HG03442 (cell line): ENCODE results near the gene GTSF1L.
A peak's percentile ranks its signal among the peaks of the same experiment; 100 is the strongest.
"Not testable (repeated sequence)": the region's sequence is repeated elsewhere in the genome, so short reads cannot be mapped to it uniquely, and the experiment has no call there.

Experiments used
- ATAC-seq: cut with Tn5 transposase; IDR thresholded peaks from one replicate; pipeline ENCODE4 v1.9.1; 2021; ENCODE audit warnings: mild to moderate bottlenecking, moderate library complexity; ENCODE audit not compliant: unreplicated experiment

Gene GTSF1L

DNA sequence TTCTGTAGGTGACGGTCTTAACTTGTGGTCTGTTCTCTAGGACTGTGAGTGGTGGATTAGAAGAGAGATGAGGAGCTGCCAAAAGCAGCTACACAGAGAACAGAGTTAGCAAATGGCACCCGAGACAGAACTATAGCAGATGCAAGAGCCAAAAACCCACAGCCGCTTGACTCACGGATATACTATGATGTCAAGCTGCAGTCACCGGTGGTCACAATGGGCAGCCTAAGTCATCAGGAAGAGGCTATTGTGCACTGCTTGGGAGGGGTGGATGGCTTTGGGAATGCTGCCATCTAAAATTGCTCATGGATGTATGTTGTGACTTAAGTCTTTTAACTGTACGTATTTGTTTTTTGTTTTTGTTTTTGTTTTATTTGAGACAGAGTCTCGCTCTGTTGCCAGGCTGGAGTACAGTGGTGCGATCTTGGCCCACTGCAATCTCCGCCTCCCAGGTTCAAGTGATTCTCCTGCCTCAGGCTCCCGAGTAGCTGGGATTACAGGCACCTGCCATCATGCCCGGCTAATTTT is at the start of gene GTSF1L:
GTSF1L (minus strand) TSS at position 192 of the 528 bp plus-strand sequence. CDS start 308 bp downstream, outside the sequence.
- no peak for ATAC-seq

DNA sequence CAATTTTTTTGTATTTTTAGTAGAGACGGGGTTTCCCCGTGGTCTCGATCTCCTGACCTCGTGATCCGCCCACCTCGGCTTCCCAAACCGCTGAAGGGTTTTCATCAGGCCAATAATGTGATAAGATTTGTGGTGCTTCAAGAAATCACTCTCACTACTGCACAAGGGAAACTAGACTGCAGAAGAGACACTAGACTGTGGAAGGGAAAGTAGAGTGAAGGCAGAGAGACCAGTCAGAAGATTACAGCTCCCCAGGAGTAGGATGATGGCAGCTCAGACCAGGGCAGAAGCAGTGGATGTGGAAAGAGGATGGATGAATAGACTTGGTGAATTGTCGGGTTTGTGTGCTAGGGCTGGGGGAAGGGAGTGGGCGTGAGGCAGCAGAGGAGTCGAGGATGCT is 48.0 kb upstream of the GTSF1L start:
- ATAC-seq: no peak

DNA sequence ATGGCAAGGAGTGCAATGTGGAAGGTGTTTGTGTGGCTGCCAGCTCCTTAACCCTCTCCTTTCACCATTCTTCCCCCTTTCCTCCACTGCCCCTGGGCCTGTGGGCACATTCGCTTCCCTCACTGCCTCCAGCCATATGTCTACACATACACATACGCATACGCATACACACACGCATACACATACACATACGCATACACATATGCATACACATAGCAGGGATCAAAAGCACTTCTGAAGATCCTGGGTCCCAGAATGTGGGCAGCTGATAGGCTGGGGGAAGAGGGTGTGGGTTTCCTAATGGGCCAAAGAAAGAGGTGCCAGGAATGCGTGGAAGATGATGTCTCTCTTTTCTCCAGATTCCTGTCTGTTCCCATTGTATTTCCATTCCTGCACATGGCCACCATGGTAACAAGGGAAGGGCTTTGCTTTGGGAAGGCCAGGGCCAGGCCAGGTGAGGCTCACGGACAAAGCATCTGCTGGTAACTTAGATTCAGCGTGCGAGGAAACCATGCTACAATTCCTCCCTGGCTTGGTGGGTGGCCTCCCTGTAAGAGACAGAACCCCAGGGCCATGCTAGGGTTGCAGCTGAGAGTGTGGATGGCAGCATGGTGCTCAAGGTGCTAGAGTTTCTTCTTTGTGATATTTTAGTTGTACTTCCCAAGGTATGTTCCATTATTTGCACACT is 44.8 kb upstream of the GTSF1L start:
- no peak for ATAC-seq

DNA sequence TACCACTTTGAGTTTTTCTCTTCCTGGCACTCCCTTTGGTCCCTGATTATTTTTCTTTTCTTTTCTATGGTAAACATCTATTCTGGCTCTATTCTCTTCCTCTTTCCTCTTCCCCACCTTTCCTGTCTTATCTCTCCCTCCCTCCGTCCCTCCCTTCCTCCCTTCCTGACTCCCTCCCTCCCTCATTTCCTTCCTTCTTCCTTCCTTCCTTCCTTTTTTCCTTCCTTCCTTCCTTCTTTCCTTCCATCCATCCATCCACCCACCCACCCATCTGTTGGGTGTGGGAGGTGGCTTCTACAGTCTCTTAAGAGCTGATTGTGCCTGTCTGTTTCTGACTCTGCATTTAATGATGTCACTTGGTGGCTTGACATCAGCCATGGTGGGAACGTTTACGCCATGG is 43.5 kb upstream of the GTSF1L start:
- ATAC-seq: no peak

DNA sequence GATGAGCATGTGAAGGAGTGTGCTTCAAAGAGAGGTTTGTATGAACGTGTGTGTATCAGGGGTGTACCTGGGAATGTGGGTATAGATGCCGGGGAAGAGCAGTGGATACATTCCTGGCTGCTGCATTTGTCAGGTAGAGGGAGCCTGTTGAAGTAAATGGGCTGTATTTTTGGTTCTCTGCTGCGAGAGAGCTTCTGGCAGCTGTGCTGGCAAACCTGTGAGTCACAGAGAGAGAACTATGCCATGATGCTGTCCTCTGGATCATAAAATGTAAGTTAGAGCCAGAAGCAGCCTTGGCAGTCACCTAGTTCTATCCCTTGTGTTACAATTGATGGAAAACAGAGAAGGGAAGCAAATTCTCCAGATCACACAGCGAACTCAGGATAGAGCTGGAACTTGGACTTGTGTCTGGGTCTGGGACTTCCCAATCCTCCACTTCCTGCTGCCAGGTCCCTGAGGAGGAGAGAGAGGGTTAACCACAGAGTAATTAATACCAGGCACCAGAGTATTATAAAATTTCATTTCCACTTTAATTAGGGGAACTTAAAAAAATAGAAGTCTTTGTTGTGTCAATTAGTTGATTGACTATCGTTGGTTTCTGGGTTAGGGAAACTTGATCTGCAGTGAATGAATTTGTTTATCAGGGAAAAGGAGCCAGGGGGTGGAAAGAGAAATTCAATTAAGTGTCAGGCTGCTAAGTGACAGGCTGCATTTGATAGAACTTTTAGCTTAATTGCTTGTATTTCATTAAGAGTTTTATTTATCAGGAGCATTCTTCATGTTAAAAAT is 41.1 kb upstream of the GTSF1L start:
- ATAC-seq: no peak

DNA sequence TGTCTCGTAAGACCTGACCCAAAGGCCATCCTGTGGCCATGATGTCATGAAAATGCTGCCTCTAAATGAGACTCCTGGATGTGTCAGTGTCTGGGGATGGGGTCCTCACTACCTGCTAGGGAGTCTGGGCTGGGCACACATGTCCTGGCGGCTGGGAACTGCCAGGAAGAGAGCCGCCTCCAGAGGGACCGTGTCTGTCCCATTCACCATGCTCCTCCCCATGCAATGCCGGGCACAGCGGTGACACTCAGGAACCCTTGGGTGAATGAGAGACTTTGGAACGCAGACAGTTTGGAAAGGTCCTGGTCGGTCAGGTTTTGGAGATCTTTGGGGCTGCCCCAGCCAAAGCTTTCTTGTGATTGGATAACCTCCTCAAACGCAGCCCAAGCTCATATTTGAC is 40.1 kb upstream of the GTSF1L start:
- no peak for ATAC-seq

DNA sequence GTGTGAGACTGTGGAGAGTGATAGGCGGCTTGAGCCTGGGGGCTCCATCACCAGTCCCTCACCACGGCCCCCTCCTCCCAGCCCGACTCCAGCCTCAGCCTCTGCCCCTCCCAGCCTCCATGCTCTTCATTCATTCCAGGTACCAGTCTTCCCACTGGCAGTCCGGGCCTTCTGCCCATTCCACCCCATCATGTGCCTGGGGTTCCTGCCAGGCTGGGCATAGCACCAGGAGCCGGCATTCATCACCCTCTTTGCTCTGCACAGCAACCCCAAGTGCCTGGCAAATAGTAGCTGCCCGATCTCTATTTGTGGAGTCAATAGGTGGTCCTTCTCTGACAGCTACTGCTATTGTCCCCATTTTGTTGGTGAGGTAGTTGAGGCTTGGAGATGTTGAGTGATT is 39.6 kb upstream of the GTSF1L start:
- ATAC-seq: no peak

DNA sequence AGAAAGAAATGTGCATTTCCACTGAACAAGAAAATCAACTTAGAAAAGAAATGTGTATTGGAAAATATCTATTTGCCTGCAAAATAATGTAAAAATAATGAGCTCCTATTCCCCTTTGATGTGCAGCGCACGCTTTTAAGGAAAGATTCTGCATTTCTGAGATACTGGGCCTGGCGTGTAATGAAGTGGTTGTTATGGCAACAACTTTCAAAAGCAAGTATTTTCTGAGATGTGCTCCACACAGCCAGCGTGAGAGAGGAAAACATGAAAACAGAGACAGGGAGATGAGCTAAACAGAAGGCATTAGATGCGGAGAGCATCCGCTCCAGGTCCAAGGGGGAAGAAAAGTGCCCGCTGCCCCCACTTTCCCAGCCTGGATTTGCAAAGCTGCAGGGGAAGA is 39.1 kb upstream of the GTSF1L start:
- ATAC-seq: no peak

DNA sequence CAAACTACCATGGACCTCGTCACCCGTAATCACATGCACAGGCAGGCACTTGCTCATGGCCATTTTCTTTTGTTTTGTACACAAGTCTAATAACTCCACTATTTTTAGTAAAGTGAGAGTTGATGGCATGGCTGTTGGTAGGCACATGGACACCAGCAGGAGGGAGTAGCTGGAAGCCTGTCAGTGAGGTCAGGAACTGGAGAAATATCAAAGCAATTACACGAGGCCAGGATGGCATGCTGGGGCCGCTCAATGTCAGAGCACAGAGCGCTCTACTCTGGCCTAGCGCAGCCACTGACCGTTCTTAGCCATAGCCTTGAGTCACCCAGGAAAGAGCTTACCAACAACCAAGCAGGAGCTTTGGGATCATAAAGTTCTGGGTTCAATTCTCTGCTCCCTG is 36.1 kb upstream of the GTSF1L start:
- no peak for ATAC-seq

DNA sequence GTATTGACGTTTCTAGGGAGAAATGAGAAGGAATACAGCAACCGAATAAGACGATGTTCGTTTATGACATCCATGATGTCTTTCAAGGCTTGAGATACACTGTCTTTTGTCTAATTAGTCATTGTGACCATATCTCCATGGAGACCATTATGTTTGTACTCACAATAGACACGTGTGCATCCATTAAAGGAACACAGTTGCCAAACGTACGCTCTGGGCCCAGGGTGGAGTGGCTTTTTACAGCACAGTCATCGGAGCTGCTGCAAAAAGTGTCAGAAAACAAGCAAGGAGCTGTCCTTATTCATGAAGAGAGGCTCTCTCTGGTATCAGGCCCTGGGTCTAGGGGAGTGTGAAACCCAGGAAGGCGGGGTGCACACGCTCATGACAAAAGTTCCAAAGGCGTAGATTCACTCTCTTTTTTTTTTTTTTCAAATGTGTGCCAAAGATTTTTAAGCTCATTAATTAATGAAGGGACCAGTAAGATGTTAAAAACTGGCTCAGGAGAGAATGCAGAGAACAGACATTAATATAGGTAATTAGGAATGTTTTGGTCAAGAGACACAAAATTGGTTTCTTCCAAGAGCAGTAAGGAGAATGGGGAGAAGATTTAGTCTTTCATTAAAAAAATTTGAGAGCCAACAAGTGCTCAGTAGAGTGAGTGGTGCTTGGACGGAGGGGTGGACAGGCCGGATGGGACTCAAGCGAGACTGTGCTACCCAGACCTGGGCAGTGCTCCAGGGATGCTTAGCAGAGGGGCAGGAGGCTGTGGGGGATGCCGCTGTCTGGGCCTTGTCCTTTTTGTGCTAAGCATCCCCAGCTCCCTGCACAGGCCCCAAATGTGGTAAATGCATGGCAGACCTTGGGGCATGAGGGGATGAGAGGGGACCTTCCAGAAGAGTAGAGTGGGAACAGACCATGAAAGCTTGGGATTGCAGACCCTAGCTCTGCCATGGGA is 34.9 kb upstream of the GTSF1L start:
- no peak for ATAC-seq

DNA sequence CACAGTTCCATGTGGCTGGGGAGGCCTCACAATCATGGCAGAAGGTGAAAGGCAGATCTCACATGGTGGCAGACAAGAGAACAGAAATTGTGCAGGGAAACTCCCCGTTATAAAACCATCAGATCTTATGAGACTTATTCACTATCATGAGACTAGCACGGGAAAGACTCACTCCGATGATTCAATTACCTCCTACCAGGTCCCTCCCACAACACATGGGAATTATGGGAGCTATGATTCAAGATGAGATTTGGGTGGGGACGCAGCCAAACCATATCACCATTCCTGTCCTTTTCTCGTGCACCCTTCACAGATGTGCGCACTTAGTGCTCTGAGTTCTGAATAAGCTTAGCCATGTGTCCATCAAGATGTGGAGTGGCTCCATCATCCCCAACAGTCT is 31.1 kb upstream of the GTSF1L start:
- ATAC-seq: not testable (repeated sequence)

DNA sequence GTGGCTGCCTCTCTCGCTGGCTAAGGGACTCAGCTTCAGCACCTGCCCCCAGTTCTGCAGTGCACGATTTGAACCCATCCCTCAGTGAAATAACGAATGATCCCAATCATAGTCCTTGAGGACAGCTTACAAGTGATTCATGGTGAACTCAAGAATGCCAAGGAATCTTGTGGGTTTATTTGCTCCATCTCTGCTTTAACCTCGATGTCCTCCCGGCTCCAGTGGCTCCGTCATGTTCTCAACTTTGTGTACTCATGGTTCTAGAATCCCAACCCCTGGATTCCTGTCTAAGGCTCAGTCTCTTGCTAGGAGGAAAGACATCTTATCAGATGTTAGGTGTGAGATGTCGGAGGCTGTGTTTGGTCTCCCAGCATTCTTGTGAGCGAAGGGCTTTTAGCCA is 29.0 kb upstream of the GTSF1L start:
- ATAC-seq: no peak

DNA sequence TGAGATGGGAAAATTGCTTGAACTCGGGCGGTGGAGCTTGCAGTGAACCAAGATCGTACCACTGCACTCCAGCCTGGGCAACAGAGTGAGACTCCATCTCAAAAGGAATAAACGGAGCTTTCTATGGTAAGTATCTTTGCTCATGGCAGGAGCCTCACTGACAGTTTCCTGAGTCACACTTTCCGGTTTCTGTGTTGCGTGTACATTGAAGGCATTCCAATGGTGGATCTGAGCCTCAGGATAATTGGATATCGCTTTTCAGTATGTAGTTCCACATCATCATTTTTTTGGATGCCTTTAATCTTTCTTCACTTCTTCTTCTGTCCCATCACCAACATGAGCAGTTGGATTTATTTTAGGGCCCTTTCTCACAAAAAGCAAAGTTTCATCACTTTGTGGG is 28.6 kb upstream of the GTSF1L start:
- no peak for ATAC-seq

DNA sequence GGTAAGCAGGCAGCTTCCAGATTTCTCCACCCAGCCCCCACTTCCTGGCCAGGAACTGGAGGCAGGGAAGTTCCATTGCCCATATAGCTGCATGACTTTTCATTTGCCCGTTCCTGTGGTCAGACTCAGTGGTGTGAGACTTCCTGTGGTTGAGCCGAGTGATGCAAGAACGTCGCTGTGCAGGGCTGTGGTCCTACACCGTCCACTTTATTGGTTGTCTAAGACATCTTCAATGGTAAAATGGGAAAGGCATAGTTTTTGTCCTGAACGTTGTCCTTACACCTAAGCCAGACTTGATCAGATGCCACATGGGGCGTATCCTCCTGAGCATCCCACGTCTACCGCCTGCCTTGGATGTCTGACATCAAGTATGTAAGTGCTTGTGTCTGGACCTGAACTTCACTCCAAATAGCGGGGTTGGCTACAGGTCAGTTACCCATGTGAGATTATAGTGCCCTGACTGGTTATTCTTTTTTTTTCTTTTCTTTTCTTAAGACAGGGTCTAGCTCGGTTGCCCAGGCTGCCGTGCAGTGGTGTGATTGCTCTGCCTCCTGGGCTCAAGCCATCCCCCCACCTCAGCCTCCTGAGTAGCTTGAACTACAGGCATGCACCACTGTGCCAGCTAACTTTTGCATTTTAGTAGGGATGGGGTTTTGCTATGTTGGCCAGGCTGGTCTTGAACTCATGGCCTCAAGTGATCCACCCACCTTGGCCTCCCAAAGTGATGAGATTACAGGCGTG is 25.9 kb upstream of the GTSF1L start:
- peak; percentile 46 for ATAC-seq

DNA sequence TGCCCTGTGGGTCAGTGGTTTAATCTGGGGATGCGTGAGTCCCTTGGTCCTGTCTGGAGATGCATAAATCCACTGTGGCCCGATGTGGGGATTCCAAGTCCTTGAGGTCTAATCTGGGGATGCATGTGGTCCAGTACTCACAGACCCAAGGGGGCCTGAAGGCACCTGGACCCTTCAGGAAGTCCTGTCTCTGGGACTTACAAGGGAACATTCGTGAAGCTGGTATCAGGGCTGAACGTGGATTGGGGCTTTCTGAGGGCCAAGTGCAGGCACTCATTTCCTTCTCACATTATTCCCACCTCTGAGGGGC is 25.2 kb upstream of the GTSF1L start:
- no peak for ATAC-seq

DNA sequence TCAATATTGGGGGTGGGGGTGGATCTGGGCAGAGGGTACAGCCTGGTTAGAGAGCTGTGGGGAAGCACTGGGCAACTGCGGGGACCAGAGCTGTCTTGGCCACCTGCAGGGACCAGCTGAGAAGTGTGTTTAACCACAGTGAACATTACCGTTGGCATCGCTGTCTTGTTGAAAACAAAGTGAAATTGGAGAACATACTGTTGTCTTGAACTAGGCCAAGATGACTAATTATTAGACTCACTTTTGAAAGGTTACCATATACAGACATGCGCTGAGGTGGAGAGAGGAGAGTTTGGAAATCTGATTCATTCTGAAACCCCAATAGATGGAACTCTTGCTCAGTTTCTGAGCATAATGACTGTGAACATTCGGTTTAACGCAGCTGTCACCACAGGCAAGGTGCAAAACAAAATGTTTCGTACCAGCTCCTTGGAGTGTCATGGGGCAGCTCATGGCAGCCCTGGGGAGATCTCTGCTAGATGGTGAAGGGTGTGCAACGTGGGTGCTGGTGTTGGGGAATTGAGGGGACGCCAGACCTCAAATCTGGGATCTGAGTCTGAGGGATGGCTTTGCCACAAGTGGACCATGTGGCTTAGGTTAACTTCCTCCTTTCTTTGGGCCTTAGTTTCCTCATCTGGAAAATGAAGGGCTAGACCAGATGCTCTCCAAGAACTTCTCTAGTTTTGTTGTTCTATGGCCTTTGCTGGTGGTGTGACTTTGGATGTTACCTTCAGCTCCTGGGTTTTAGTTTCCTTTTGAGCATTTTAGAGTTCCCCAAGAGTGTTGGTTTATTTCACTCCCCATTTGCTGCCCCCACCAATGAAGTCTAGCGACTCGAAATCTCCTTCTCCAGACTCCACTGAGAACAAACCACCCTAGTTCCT is 24.6 kb upstream of the GTSF1L start:
- peak; percentile 76 for ATAC-seq

DNA sequence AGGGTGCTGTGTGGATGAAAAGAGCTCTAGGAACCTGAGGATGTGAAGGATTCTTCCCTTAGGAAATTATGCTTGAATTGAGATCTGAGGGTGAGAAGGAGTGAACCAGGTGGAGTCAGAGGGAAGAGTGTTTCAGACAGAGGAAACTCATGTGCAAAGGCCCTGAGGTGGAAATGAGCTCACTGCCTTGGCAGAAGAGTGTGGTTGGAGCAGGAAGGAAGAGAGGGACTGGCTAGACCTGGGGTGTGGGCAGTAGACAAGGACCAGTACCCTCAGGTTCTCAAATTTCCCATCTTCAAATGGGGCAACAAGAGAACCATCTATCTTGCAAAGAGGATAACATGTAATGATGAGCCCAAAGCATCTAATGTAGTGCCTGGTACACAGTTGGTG is 24.0 kb upstream of the GTSF1L start:
- ATAC-seq: no peak

DNA sequence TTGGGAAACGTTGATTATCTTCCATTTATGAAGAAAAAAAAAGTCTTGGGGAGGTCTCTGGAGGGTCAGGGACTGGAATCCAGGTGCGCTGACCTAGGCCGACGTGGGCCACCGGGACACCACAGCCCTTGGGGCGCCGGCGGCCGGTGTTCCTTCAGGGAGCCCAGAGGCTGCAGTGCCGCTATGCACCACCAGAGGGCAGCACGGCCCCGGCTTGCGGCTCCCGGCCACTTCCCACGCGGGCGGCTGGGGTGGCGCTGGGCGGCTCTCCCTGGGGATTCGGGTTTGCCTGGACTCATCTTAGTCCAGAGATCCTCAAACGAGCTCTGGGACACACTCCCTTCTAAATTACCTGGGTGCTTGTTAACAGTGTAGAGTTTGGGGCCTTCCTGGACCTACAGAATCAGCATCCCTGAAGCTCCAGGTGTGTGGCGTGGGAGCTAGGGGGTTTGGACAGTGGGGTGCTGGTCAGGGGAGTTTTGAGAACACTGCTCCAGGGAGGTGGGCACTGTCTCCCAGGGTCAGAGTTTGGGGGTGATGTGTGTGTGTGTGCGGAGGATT is 23.0 kb upstream of the GTSF1L start:
- no peak for ATAC-seq

DNA sequence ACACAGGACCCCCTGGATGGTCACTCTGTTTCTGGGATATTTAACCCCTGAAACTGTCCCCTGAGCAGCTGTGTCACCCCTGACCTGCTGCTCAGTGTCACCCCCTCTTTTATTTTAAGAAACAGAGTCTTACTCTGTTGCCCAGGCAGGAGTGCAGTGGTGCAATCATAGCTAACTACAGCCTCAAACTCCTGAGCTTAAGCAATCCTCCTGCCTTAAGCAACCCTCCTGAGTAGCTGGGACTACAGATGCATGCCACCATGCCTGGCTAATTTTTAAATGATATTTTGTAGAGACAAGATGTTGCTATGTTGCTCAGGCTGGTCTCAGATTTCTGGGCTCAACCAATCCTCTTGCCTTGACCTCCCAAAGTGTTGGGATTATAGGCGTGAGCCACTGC is 21.5 kb upstream of the GTSF1L start:
- ATAC-seq: no peak
